Measurements from ENCODE around the gene THRSP. TPM values are rescaled to one million over a fixed set of nuclear protein-coding genes. Genes with fewer than 3 reads are reported as not detected.
"Not testable (repeated sequence)": the region's sequence is repeated elsewhere in the genome, so short reads cannot be mapped to it uniquely, and the experiment has no call there.

Gene THRSP
- total RNA-seq, 1 donor from 2014 or later = not detected

GRCh38 chr11:78039919-78040671 is 23.6 kb upstream of the THRSP start:
- H3K36me3 Mint-ChIP-seq (ENCODE audit: low read depth, unreplicated experiment) = no peaks in the 10 kb centered on the region
- H3K27me3 Mint-ChIP-seq (ENCODE audit: unreplicated experiment) = peaks cover 9% of the 10 kb centered on the region
- no peaks in the 10 kb centered on the region for H3K9me3 Mint-ChIP-seq (ENCODE audit: unreplicated experiment)
- peak; percentile 33 for DNase-seq (ENCODE audit: low spot score)
- H3K4me3 Mint-ChIP-seq (ENCODE audit: unreplicated experiment) = no peak overlapping the region
- peak overlapping the region; percentile 55 for H3K27ac Mint-ChIP-seq (ENCODE audit: unreplicated experiment)
- H3K4me1 Mint-ChIP-seq (ENCODE audit: unreplicated experiment) = peaks cover 7% of the 10 kb centered on the region
- TF ChIP-seq CTCF (IDR thresholded peaks at IDR 0.05; ENCODE audit: unreplicated experiment) = no peak

- Mint-ChIP-seq H3K27ac (ENCODE audit: unreplicated experiment) (no peak overlapping the region), H3K4me1 (ENCODE audit: unreplicated experiment) (peaks cover 12% of the 10 kb centered on the region), H3K9me3 (ENCODE audit: unreplicated experiment) (no peaks in the 10 kb centered on the region), H3K36me3 (ENCODE audit: low read depth, unreplicated experiment) (no peaks in the 10 kb centered on the region), H3K27me3 (ENCODE audit: unreplicated experiment) (peaks cover 9% of the 10 kb centered on the region), H3K4me3 (ENCODE audit: unreplicated experiment) (no peak overlapping the region)
- DNase-seq (ENCODE audit: low spot score) = no peak
- TF ChIP-seq CTCF (IDR thresholded peaks at IDR 0.05; ENCODE audit: unreplicated experiment) = no peak
Measured at GRCh38 chr11:78040691-78041379, 22.8 kb upstream of the THRSP start.

GRCh38 chr11:78041380-78041719 is 22.3 kb upstream of the THRSP start:
- not testable (repeated sequence) for H3K36me3 Mint-ChIP-seq (ENCODE audit: low read depth, unreplicated experiment); H3K27ac Mint-ChIP-seq (ENCODE audit: unreplicated experiment)
- peaks cover 16% of the 10 kb centered on the region for H3K4me1 Mint-ChIP-seq (ENCODE audit: unreplicated experiment)

GRCh38 chr11:78041843-78042440 is 21.7 kb upstream of the THRSP start:
- Mint-ChIP-seq H3K27me3 (ENCODE audit: unreplicated experiment) (peaks cover 9% of the 10 kb centered on the region), H3K36me3 (ENCODE audit: low read depth, unreplicated experiment) (no peaks in the 10 kb centered on the region), H3K4me1 (ENCODE audit: unreplicated experiment) (peaks cover 17% of the 10 kb centered on the region), H3K4me3 (ENCODE audit: unreplicated experiment) (no peak overlapping the region), H3K27ac (ENCODE audit: unreplicated experiment) (no peak overlapping the region), H3K9me3 (ENCODE audit: unreplicated experiment) (no peaks in the 10 kb centered on the region)
- TF ChIP-seq CTCF (IDR thresholded peaks at IDR 0.05; ENCODE audit: unreplicated experiment) = no peak
- DNase-seq (ENCODE audit: low spot score) = no peak

More at GRCh38 chr11:78041380-78041719, 22.3 kb upstream of the THRSP start:
- H3K27me3 Mint-ChIP-seq (ENCODE audit: unreplicated experiment); H3K4me3 Mint-ChIP-seq (ENCODE audit: unreplicated experiment); H3K9me3 Mint-ChIP-seq (ENCODE audit: unreplicated experiment); DNase-seq (ENCODE audit: low spot score): not testable (repeated sequence)

GRCh38 chr11:78044706-78045105 is 19.0 kb upstream of the THRSP start:
- no peak for TF ChIP-seq CTCF (IDR thresholded peaks at IDR 0.05; ENCODE audit: unreplicated experiment)
- peaks cover 17% of the 10 kb centered on the region for H3K4me1 Mint-ChIP-seq (ENCODE audit: unreplicated experiment)
- DNase-seq (ENCODE audit: low spot score) = no peak
- H3K27ac Mint-ChIP-seq (ENCODE audit: unreplicated experiment) = no peak overlapping the region
- H3K4me3 Mint-ChIP-seq (ENCODE audit: unreplicated experiment) = no peak overlapping the region
- no peaks in the 10 kb centered on the region for H3K9me3 Mint-ChIP-seq (ENCODE audit: unreplicated experiment)
- H3K27me3 Mint-ChIP-seq (ENCODE audit: unreplicated experiment) = peaks cover 5% of the 10 kb centered on the region
- no peaks in the 10 kb centered on the region for H3K36me3 Mint-ChIP-seq (ENCODE audit: low read depth, unreplicated experiment)
